Fibroblast of pulmonary artery (primary cell): ENCODE data around the gene FNIP1.
"Not testable (repeated sequence)": the region's sequence is repeated elsewhere in the genome, so short reads cannot be mapped to it uniquely, and the experiment has no call there.

Experiments
- DNase-seq: peaks from one replicate; pipeline ENCODE4 v3.0.0-alpha.2; 2010; ENCODE audit warnings: low read depth
- H3K4me3 ChIP-seq: replicated peaks from 2 replicates; pipeline ENCODE4 v1.5.1; 2011; ENCODE audit warnings: low read depth, mild to moderate bottlenecking, control low read depth, low read length, moderate library complexity
- TF ChIP-seq, protein P1 (sequence below): IDR thresholded peaks from 2 replicates; pipeline ENCODE4 v1.5.1; 2011; ENCODE audit warnings: mild to moderate bottlenecking, control low read depth, low read length, inconsistent platforms; ENCODE audit errors: missing control alignments

The FNIP1 gene

DNA sequence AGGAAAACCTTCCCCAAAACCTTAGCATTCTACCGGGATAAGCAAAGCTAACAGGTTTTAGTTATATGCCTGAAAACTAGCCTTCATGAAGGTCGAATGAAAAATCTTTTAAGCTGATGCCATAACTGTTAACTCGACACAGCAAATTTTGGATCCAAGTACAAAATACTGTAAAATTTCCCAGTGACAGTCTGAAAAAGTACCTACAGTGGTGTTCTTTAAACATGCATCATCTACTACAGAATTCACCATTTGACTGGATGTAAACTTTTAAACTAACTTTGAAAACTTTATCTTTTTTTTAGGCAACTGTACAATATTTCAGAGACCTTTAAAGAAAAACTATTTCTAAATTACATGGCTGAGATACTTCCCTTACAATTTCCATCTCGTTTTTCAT lies 162.6 kb downstream of the FNIP1 start:
- no peak for DNase-seq
- peak overlapping the region; percentile 92 for H3K4me3 ChIP-seq
- TF ChIP-seq, protein P1, sequence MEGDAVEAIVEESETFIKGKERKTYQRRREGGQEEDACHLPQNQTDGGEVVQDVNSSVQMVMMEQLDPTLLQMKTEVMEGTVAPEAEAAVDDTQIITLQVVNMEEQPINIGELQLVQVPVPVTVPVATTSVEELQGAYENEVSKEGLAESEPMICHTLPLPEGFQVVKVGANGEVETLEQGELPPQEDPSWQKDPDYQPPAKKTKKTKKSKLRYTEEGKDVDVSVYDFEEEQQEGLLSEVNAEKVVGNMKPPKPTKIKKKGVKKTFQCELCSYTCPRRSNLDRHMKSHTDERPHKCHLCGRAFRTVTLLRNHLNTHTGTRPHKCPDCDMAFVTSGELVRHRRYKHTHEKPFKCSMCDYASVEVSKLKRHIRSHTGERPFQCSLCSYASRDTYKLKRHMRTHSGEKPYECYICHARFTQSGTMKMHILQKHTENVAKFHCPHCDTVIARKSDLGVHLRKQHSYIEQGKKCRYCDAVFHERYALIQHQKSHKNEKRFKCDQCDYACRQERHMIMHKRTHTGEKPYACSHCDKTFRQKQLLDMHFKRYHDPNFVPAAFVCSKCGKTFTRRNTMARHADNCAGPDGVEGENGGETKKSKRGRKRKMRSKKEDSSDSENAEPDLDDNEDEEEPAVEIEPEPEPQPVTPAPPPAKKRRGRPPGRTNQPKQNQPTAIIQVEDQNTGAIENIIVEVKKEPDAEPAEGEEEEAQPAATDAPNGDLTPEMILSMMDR: no peak

GRCh38 chr5:131633830-131634229 lies 163.0 kb downstream of the FNIP1 start:
- peak overlapping the region; percentile 92 for H3K4me3 ChIP-seq
- TF ChIP-seq, protein P1: no peak
- DNase-seq: no peak

- TF ChIP-seq, protein P1: no peak
- DNase-seq: no peak
- no peak overlapping the region for H3K4me3 ChIP-seq
These were observed 165.9 kb downstream of the FNIP1 start for GRCh38 chr5:131630963-131631350.

GRCh38 chr5:131630208-131630962 lies 166.4 kb downstream of the FNIP1 start:
- TF ChIP-seq, protein P1: no peak
- H3K4me3 ChIP-seq: no peak overlapping the region
- no peak for DNase-seq

DNA sequence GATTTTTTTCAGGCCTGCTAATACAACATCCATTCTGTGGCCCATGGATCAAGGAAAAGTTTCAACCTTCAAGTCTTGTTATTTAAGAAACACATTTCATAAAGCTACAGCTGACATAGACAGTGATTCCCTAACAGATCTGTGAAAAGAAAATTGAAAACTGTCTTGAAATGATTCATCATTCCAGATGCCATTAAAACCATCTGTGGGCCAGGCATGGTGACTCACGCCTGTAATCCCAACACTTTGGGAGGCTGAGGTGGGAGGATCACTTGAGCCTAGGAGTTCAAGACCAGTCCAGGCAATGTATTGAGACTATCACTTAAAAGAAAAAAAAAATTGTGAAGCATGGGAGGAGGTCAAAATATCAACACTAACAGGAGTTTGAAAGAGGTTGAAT lies 167.8 kb downstream of the FNIP1 start:
- DNase-seq: peak; percentile 24
- no peak overlapping the region for H3K4me3 ChIP-seq
- TF ChIP-seq, protein P1: no peak

GRCh38 chr5:131627207-131627865 lies 169.5 kb downstream of the FNIP1 start:
- DNase-seq: no peak
- TF ChIP-seq, protein P1: no peak
- H3K4me3 ChIP-seq: no peak overlapping the region

- TF ChIP-seq, protein P1: no peak
- H3K4me3 ChIP-seq: no peak overlapping the region
- DNase-seq: peak; percentile 60
These were observed 174.2 kb downstream of the FNIP1 start for GRCh38 chr5:131622633-131623032.

GRCh38 chr5:131621164-131621563 lies 175.7 kb downstream of the FNIP1 start:
- not testable (repeated sequence) for DNase-seq

More at GRCh38 chr5:131621164-131621563, 175.7 kb downstream of the FNIP1 start:
- not testable (repeated sequence) for H3K4me3 ChIP-seq
